SK-N-SH (cell line): Measurements from ENCODE around the gene MSRB1. TPM values are rescaled to one million over a fixed set of nuclear protein-coding genes. Genes with fewer than 3 reads are reported as not detected.
"Not testable (repeated sequence)": the region's sequence is repeated elsewhere in the genome, so short reads cannot be mapped to it uniquely, and the experiment has no call there.

Experiments used
- CTCF ChIA-PET: fragments of 300-600, 350-600 bp; formaldehyde crosslinking; extraction: SDS; loops from one replicate; lab custom pipeline; 2021; lab: Yijun Ruan, JAX
- POLR2A ChIA-PET: fragments of 350-600 bp; sonication (Branson Sonifier 250); formaldehyde crosslinking; extraction: SDS; loops from one replicate; lab custom pipeline; 2020; ENCODE audit warnings: antibody characterized with exemption, inconsistent platforms; lab: Yijun Ruan, JAX
- DNase-seq: peaks from one replicate; pipeline ENCODE4 v3.0.0; 2012
- H2AFZ ChIP-seq: fragments of 200-600 bp; sonication (generic); 2 replicates; pipeline ENCODE4 v1.8.1; 2016; ENCODE audit warnings: antibody characterized with exemption, mild to moderate bottlenecking, low read depth
- H3F3A ChIP-seq: fragments of 200-600 bp; sonication (generic); replicated peaks from 2 replicates; pipeline ENCODE3; 2016; ENCODE audit warnings: antibody characterized with exemption, mild to moderate bottlenecking; ENCODE audit not compliant: insufficient read depth
- H3K27ac ChIP-seq, 2 experiments: fragments of 200-500 bp in 1 of 2; fragments of 200-600 bp in 1 of 2; sonication (Bioruptor generic) in 1 of 2; sonication (generic), shearing (Covaris generic) in 1 of 2; 2 replicates each; pipeline versions ENCODE4 v1.5.1 to v1.6.1; 2014 to 2016; ENCODE audit warnings: low read depth in 2 of 2, inconsistent platforms in 1 of 2, low read length in 1 of 2, mild to moderate bottlenecking in 1 of 2, mixed read lengths in 1 of 2
- H3K27me3 ChIP-seq: fragments of 200-600 bp; sonication (generic), shearing (Covaris generic); 2 replicates; pipeline ENCODE4 v1.6.1; 2016; ENCODE audit warnings: mixed run types; ENCODE audit not compliant: insufficient read depth
- H3K36me3 ChIP-seq, 2 experiments: fragments of 200-500 bp in 1 of 2; fragments of 200-600 bp in 1 of 2; sonication (Bioruptor generic) in 1 of 2; sonication (generic) in 1 of 2; replicated peaks in 1 of 2; 2 replicates each; pipeline versions ENCODE3 to v1.5.1; 2014 to 2016; ENCODE audit warnings: low read length in 1 of 2, mild to moderate bottlenecking in 1 of 2; ENCODE audit not compliant: insufficient read depth in 2 of 2, control insufficient read depth in 1 of 2
- H3K4me1 ChIP-seq, 2 experiments: fragments of 200-500 bp in 1 of 2; fragments of 200-600 bp in 1 of 2; sonication (Bioruptor generic) in 1 of 2; sonication (generic), shearing (Covaris generic) in 1 of 2; 2 replicates each; pipeline versions ENCODE4 v1.5.1 to v1.6.1; 2014 to 2016; ENCODE audit warnings: low read depth in 1 of 2, low read length in 1 of 2, mixed run types in 1 of 2; ENCODE audit not compliant: insufficient read depth in 2 of 2, control insufficient read depth in 1 of 2
- H3K4me2 ChIP-seq: fragments of 200-600 bp; sonication (generic), shearing (Covaris generic); 2 replicates; pipeline ENCODE4 v1.6.1; 2017; ENCODE audit warnings: mixed run types
- H3K4me3 ChIP-seq, 2 experiments: fragments of 200-500 bp in 1 of 2; fragments of 200-600 bp in 1 of 2; sonication (Bioruptor generic) in 1 of 2; sonication (generic), shearing (Covaris generic) in 1 of 2; 2 replicates each; pipeline versions ENCODE4 v1.5.1 to v1.8.1; 2014 to 2016; ENCODE audit warnings: low read depth in 2 of 2, inconsistent platforms in 1 of 2, low read length in 1 of 2, mild to moderate bottlenecking in 1 of 2, mixed read lengths in 1 of 2, moderate library complexity in 1 of 2
- H3K79me2 ChIP-seq: fragments of 200-600 bp; sonication (generic); 2 replicates; pipeline ENCODE4 v1.8.1; 2017; ENCODE audit warnings: mild to moderate bottlenecking; ENCODE audit not compliant: insufficient read depth
- H3K9ac ChIP-seq: fragments of 200-600 bp; sonication (generic); 2 replicates; pipeline ENCODE4 v1.6.1; 2017; ENCODE audit warnings: mixed run types
- H3K9me2 ChIP-seq: fragments of 200-600 bp; sonication (generic); 2 replicates; pipeline ENCODE4 v1.6.1; 2017; ENCODE audit warnings: mixed run types
- H3K9me3 ChIP-seq: fragments of 200-600 bp; sonication (generic); 2 replicates; pipeline ENCODE4 v1.6.1; 2017; ENCODE audit warnings: mixed run types, mild to moderate bottlenecking, moderate library complexity
- H4K20me1 ChIP-seq: fragments of 200-600 bp; sonication (generic); 2 replicates; pipeline ENCODE4 v1.6.1; 2017; ENCODE audit warnings: mild to moderate bottlenecking, mixed run types; ENCODE audit not compliant: insufficient read depth
- CHD2 ChIP-seq: fragments of 150-350 bp; IDR thresholded peaks from 2 replicates; pipeline ENCODE4 v1.6.1; 2018; ENCODE audit warnings: low read length; ENCODE audit not compliant: partially characterized antibody
- GABPA ChIP-seq: IDR thresholded peaks from 2 replicates; pipeline ENCODE4 v1.4.0; 2012; ENCODE audit warnings: low read depth, mild to moderate bottlenecking
- GATA2 ChIP-seq: sonication (generic); formaldehyde crosslinking; IDR thresholded peaks from 2 replicates; pipeline ENCODE4 v1.5.0; 2020; ENCODE audit warnings: mild to moderate bottlenecking, missing genetic modification reagents
- MEF2A ChIP-seq: IDR thresholded peaks from 2 replicates; pipeline ENCODE4 v1.4.0; 2012; ENCODE audit warnings: low read depth, borderline replicate concordance
- NRF1 ChIP-seq: IDR thresholded peaks from 2 replicates; pipeline ENCODE4 v1.6.1; 2012; ENCODE audit warnings: low read depth, mild to moderate bottlenecking, low read length
- POLR2AphosphoS5 ChIP-seq: IDR thresholded peaks from 2 replicates; pipeline ENCODE4 v1.6.1; 2012; ENCODE audit warnings: low read depth, low read length
- RAD21 ChIP-seq: IDR thresholded peaks from 2 replicates; pipeline ENCODE4 v1.6.1; 2012; ENCODE audit warnings: mild to moderate bottlenecking, low read length
- RFX5 ChIP-seq: IDR thresholded peaks from 2 replicates; pipeline ENCODE4 v1.6.1; 2012; ENCODE audit warnings: mild to moderate bottlenecking, improper control_type of control experiment, low read length
- SIN3A ChIP-seq: IDR thresholded peaks from 2 replicates; pipeline ENCODE4 v1.6.1; 2012; ENCODE audit warnings: low read depth, mild to moderate bottlenecking, low read length, moderate library complexity, borderline replicate concordance
- TAF1 ChIP-seq: IDR thresholded peaks from 2 replicates; pipeline ENCODE4 v1.6.1; 2012; ENCODE audit warnings: low read depth, mild to moderate bottlenecking, low read length, moderate library complexity, borderline replicate concordance
- TCF12 ChIP-seq: IDR thresholded peaks from 2 replicates; pipeline ENCODE4 v1.4.0; 2012
- WGBS: methylation state at CpG from one replicate; pipeline ENCODE4 v1.1.6; 2017; ENCODE audit warnings: low lambda C conversion rate; 5-methylcytosine and 5-hydroxymethylcytosine counted together
- polyA plus RNA-seq, 3 experiments: library from polyadenylated mRNA; depleted of rRNA; stranded (reverse); fragments of >200 nt; gene quantifications; 2 replicates each; pipeline ENCODE4 v1.2.3, GENCODE V29; 2012
- TF ChIP-seq, protein P1 (sequence below): fragments of 200-600 bp; sonication (generic); IDR thresholded peaks from 2 replicates; pipeline ENCODE4 v1.6.1; 2017; ENCODE audit warnings: antibody characterized with exemption, mild to moderate bottlenecking, moderate library complexity
- TF ChIP-seq, protein P2 (sequence below): fragments of 150-350 bp; IDR thresholded peaks from 2 replicates; pipeline ENCODE4 v1.6.1; 2016; ENCODE audit warnings: mild to moderate bottlenecking, low read depth, low read length

Gene MSRB1
- polyA plus RNA-seq, 1 of the 3 experiments (the other 2 are of a cell fraction), result 31.4 TPM

DNA sequence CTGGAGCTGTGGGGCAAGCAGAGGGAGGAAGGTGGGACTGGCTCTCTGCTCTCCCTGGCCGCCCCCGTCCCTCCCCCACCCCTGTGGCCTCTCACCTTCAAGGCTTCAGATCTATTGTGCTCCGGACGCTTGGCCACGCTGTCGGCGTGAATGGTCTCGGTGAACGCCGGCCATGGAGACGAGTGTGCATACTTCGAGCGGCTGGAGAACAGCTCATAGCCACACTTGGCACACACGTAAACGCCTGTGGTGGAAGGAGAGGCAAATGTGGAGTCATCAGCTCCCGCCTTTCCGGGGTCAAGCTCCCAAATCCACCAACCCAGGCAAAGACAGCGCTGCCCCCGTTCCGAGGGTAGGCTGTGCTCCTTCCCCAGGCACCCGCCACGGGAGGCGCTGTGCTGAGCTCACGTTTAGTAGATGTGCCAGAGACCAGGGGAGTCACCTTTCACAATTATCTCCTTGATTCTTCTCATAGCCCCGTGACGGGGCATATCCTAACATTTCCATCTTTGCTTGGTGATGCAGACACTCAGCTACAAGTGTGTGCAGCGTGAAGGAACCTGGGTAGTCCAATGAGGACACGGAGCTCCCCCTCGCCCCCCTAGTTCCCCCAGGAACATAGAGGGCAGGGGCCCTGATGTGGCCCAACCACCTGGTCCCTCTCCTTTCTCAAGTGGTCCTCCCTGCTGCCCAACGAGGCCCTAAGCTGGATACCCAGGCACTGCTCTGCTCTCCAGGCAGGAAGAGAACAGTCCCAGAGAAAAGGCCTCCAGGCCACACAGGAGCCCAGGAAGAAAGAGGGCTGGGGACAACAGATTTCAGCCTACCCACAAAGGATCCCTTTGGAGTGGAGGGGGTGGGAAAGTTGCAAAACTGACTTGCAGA, 1.6 kb downstream of the MSRB1 start:
- peak; percentile 9 for DNase-seq
- no peaks in the 10 kb centered on the region for H3K27me3 ChIP-seq
- TF ChIP-seq GATA2 (CRISPR knock-in tag) (no peak), TAF1 (no peak), NRF1 (no peak), CHD2 (no peak), SIN3A (no peak), TCF12 (no peak), MEF2A (no peak), RAD21 (no peak)
- TF ChIP-seq, protein P1, sequence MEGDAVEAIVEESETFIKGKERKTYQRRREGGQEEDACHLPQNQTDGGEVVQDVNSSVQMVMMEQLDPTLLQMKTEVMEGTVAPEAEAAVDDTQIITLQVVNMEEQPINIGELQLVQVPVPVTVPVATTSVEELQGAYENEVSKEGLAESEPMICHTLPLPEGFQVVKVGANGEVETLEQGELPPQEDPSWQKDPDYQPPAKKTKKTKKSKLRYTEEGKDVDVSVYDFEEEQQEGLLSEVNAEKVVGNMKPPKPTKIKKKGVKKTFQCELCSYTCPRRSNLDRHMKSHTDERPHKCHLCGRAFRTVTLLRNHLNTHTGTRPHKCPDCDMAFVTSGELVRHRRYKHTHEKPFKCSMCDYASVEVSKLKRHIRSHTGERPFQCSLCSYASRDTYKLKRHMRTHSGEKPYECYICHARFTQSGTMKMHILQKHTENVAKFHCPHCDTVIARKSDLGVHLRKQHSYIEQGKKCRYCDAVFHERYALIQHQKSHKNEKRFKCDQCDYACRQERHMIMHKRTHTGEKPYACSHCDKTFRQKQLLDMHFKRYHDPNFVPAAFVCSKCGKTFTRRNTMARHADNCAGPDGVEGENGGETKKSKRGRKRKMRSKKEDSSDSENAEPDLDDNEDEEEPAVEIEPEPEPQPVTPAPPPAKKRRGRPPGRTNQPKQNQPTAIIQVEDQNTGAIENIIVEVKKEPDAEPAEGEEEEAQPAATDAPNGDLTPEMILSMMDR, result no peak
- TF ChIP-seq, all 33 proteins: peak for 0
- H3K36me3 ChIP-seq, result peaks cover 4 to 14% of the 10 kb centered on the region in 2 experiments
- no peak overlapping the region for H3K9ac ChIP-seq
- CTCF ChIA-PET, result interaction anchor here (0.7 to 2.8 kb wide), 8 partner anchors 9 to 167 kb away, joined by 3 to 18 read pairs (median 4); no protein-coding TSS in a partner anchor
- 85% methylated on average over 18 of the region's 30 CpGs for WGBS
- peaks cover 0 to 10% of the 10 kb centered on the region in 2 experiments; a peak in 2 of 4 replicates for H3K4me1 ChIP-seq
- H3K9me3 ChIP-seq, result no peaks in the 10 kb centered on the region
- H3F3A ChIP-seq, result no peaks in the 10 kb centered on the region
- POLR2A ChIA-PET, result interaction anchor here (0.8 to 1.3 kb wide), 3 partner anchors 12 to 23 kb away, joined by 3 to 7 read pairs (median 5); partner anchors contain the start of gene RPS2
- no peaks in the 10 kb centered on the region for H4K20me1 ChIP-seq
- H3K27ac ChIP-seq, result no peak overlapping the region
- H3K4me3 ChIP-seq, result peak overlapping the region; percentile 91 to 95; a peak in 3 of 4 replicates
- H2AFZ ChIP-seq, result peak overlapping the region; percentile 3; the same call in 1 of the 2 replicates
- peak overlapping the region; percentile 99 for H3K4me2 ChIP-seq
- H3K79me2 ChIP-seq, result no peaks in the 10 kb centered on the region
- H3K9me2 ChIP-seq, result no peaks in the 10 kb centered on the region

DNA sequence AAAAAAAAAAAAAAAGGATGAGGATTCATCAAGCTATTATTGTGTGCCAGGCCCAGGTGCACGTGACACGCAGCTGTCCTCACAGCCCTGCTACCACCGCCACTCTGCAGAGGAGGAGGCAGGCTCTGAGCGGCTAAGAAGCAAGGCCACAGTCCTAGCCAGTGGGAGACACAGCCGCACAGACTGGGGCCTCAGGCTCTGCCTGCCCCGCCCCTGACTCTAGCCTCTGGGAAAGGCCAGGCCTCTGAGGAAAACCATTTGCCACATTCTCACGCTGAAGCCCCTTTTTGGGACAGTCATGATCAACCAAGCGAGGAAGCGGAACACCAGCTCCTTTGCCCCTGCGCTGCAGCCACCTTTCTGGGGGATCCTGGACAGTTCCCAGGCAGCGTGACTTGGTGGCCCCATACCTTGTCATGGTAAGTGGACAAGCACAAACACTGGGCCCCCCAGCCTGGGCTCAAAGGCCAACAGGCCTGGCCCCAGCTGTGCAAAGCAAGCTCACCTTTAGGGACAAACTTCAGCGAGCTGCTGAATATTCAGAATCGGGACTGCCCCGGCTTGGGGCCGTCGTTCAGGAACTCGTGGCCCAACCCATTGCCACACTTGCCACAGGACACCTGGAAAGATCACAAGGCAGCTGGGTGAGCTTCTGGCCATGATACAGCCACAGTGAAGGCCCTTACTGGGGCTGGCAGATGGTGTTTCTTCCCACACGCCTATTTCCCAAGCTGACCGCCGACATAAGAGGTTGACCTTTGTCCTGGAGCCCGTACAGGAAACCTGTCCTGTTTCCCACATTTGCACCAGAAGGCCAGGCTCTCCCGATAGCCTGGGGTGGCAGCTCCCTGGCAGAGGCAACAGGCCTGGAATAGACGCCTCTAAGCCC, 2.5 kb downstream of the MSRB1 start:
- Histone ChIP-seq H3K9me3 (no peaks in the 10 kb centered on the region), H3K4me2 (no peak overlapping the region), H3K4me1 (peaks cover 0 to 10% of the 10 kb centered on the region in 2 experiments; a peak in 2 of 4 replicates), H3K9ac (no peak overlapping the region), H2AFZ (no peak overlapping the region), H3K27ac (no peak overlapping the region), H3K4me3 (no peak overlapping the region), H3K27me3 (no peaks in the 10 kb centered on the region), H3K9me2 (no peaks in the 10 kb centered on the region), H3K36me3 (peaks cover 4 to 14% of the 10 kb centered on the region in 2 experiments), H3K79me2 (no peaks in the 10 kb centered on the region), H4K20me1 (no peaks in the 10 kb centered on the region), H3F3A (no peaks in the 10 kb centered on the region)
- no peak for TF ChIP-seq GABPA
- TF ChIP-seq, protein P1, result no peak
- no peak for TF ChIP-seq POLR2AphosphoS5
- TF ChIP-seq RFX5, result no peak
- TF ChIP-seq, protein P2, sequence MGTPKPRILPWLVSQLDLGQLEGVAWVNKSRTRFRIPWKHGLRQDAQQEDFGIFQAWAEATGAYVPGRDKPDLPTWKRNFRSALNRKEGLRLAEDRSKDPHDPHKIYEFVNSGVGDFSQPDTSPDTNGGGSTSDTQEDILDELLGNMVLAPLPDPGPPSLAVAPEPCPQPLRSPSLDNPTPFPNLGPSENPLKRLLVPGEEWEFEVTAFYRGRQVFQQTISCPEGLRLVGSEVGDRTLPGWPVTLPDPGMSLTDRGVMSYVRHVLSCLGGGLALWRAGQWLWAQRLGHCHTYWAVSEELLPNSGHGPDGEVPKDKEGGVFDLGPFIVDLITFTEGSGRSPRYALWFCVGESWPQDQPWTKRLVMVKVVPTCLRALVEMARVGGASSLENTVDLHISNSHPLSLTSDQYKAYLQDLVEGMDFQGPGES, result no peak
- CTCF ChIA-PET, result interaction anchor here (0.9 to 2.8 kb wide), 6 partner anchors 9 to 166 kb away, joined by 3 to 18 read pairs (median 6); no protein-coding TSS in a partner anchor
- 92% methylated on average over 13 of the region's 23 CpGs for WGBS
- POLR2A ChIA-PET, result interaction anchor here (0.6 to 1.3 kb wide), 5 partner anchors 13 to 24 kb away, joined by 3 to 7 read pairs (median 5); partner anchors contain the start of genes NDUFB10 and RPS2
- DNase-seq, result no peak

DNA sequence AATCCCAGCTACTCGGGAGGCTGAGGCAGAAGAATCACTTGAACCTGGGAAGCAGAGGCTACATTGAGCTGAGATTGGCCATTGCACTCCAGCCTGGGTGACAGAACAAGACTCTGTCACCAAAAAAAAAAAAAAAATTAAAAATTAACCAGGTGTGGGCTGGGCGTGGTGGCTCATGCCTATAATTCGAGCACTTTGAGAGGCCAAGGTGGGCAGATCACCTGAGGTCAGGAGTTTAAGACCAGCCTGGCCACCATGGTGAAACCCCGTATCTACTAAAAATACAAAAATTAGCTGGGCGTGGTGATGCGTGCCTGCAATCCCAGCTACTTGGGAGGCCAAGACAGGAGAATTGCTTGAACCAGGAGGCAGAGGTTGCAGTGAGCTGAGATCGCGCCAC, 3.2 kb downstream of the MSRB1 start:
- H3K9me2 ChIP-seq, H3K9me3 ChIP-seq, H3K27me3 ChIP-seq, H3K9ac ChIP-seq, H3K4me1 ChIP-seq, H4K20me1 ChIP-seq, H3K4me2 ChIP-seq, H3F3A ChIP-seq, H3K79me2 ChIP-seq, H3K27ac ChIP-seq, H2AFZ ChIP-seq, H3K4me3 ChIP-seq, DNase-seq: not testable (repeated sequence)
- ChIA-PET POLR2A (interaction anchor here (0.6 to 0.7 kb wide), 2 partner anchors 20 to 25 kb away, joined by 3 to 7 read pairs; partner anchors contain the start of genes NDUFB10 and RPS2), CTCF (interaction anchor here (0.8 to 2.8 kb wide), 3 partner anchors 11 to 77 kb away, joined by 3 to 18 read pairs (median 7); no protein-coding TSS in a partner anchor)
- H3K36me3 ChIP-seq, result peaks cover 4 to 14% of the 10 kb centered on the region in 2 experiments
- WGBS, result 92% methylated on average over 8 of the region's 8 CpGs
